ENCODE results near the gene ANKRD13B.

The ANKRD13B gene

GRCh38 chr17:29595107-29595942, 2.4 kb downstream of the ANKRD13B start:
- H3K4me3 ChIP-seq (replicated peaks in 1 of 2; ENCODE audit: low read depth in 2 of 2, low read length in 2 of 2), result no peak overlapping the region
- TF ChIP-seq CTCF (IDR thresholded peaks at IDR 0.05; ENCODE audit: low read depth, low read length), result no peak
- no peak for DNase-seq (ENCODE audit: low read depth in 2 of 2)

GRCh38 chr17:29595943-29596774, 3.2 kb downstream of the ANKRD13B start:
- H3K4me3 ChIP-seq (replicated peaks in 1 of 2; ENCODE audit: low read depth in 2 of 2, low read length in 2 of 2), result no peak overlapping the region
- TF ChIP-seq CTCF (IDR thresholded peaks at IDR 0.05; ENCODE audit: low read depth, low read length), result no peak
- DNase-seq (ENCODE audit: low read depth in 2 of 2), result no peak

GRCh38 chr17:29596811-29597210, 3.9 kb downstream of the ANKRD13B start:
- no peak for TF ChIP-seq CTCF (IDR thresholded peaks at IDR 0.05; ENCODE audit: low read depth, low read length)
- no peak overlapping the region for H3K4me3 ChIP-seq (replicated peaks in 1 of 2; ENCODE audit: low read depth in 2 of 2, low read length in 2 of 2)
- DNase-seq (ENCODE audit: low read depth in 2 of 2), result no peak

GRCh38 chr17:29597361-29598172, 4.6 kb downstream of the ANKRD13B start:
- TF ChIP-seq CTCF (IDR thresholded peaks at IDR 0.05; ENCODE audit: low read depth, low read length), result no peak
- H3K4me3 ChIP-seq (replicated peaks in 1 of 2; ENCODE audit: low read depth in 2 of 2, low read length in 2 of 2), result no peak overlapping the region
- no peak for DNase-seq (ENCODE audit: low read depth in 2 of 2)

- no peak for DNase-seq (ENCODE audit: low read depth in 2 of 2)
- TF ChIP-seq CTCF (IDR thresholded peaks at IDR 0.05; ENCODE audit: low read depth, low read length), result no peak
Measured at GRCh38 chr17:29603109-29603674, 10.3 kb downstream of the ANKRD13B start.

GRCh38 chr17:29607557-29608195, 14.7 kb downstream of the ANKRD13B start:
- no peak overlapping the region for H3K4me3 ChIP-seq (replicated peaks in 1 of 2; ENCODE audit: low read depth in 2 of 2, low read length in 2 of 2)
- DNase-seq (ENCODE audit: low read depth in 2 of 2), result no peak
- TF ChIP-seq CTCF (IDR thresholded peaks at IDR 0.05; ENCODE audit: low read depth, low read length), result no peak

More at GRCh38 chr17:29603109-29603674, 10.3 kb downstream of the ANKRD13B start:
- no peak overlapping the region for H3K4me3 ChIP-seq (replicated peaks in 1 of 2; ENCODE audit: low read depth in 2 of 2, low read length in 2 of 2)
